IMR-90 (cell line): ENCODE data around the gene HDAC3. TPM values are rescaled to one million over a fixed set of nuclear protein-coding genes. Genes with fewer than 3 reads are reported as not detected.

Experiments used
- ATAC-seq: fragments of 200-7000 bp; cut with Tn5 transposase; 2 replicates; pipeline ENCODE4 v1.9.1; 2020; ENCODE audit warnings: low read depth, mild to moderate bottlenecking, moderate library complexity
- BruUV-seq: library from RNA; stranded (reverse); fragments of 400-500 nt; replicated peaks from 2 replicates; lab custom pipeline; 2021; lab: Mats Ljungman, UMichigan
- CTCF ChIA-PET: fragments of 300-600 bp; formaldehyde crosslinking; extraction: SDS; loops from one replicate; lab custom pipeline; 2021; ENCODE audit warnings: antibody characterized with exemption; lab: Yijun Ruan, JAX
- POLR2A ChIA-PET: fragments of 300-600 bp; sonication (Branson Sonifier 250); formaldehyde crosslinking; loops from one replicate; lab custom pipeline; 2022; ENCODE audit warnings: antibody characterized with exemption; ENCODE audit not compliant: unreplicated experiment; lab: Charles Lee
- DNase-seq: peaks from one replicate; pipeline ENCODE4 v3.0.0; 2013
- H2AFZ ChIP-seq: replicated peaks from 2 replicates; pipeline ENCODE3; 2013; ENCODE audit warnings: low read length, mild to moderate bottlenecking; ENCODE audit not compliant: poor library complexity
- H2AK5ac ChIP-seq: 2 replicates; pipeline ENCODE4 v1.6.1; 2013; ENCODE audit warnings: low read depth, low read length, inconsistent platforms
- H2AK9ac ChIP-seq: replicated peaks from 2 replicates; pipeline ENCODE3; 2013; ENCODE audit warnings: mild to moderate bottlenecking, low read depth, low read length, moderate library complexity; ENCODE audit not compliant: poor library complexity
- H2BK120ac ChIP-seq: 2 replicates; pipeline ENCODE4 v1.6.1; 2013; ENCODE audit warnings: low read depth, low read length, inconsistent platforms
- H2BK15ac ChIP-seq: 3 replicates; pipeline ENCODE4 v1.6.1; 2013; ENCODE audit warnings: low read depth, low read length, inconsistent platforms
- H2BK20ac ChIP-seq: 2 replicates; pipeline ENCODE4 v1.6.1; 2013; ENCODE audit warnings: low read depth, mild to moderate bottlenecking, inconsistent platforms, low read length, moderate library complexity
- H2BK5ac ChIP-seq: 2 replicates; pipeline ENCODE4 v1.6.1; 2013; ENCODE audit warnings: mild to moderate bottlenecking, low read depth, low read length, inconsistent platforms; ENCODE audit not compliant: poor library complexity, severe bottlenecking
- H3K14ac ChIP-seq: replicated peaks from 2 replicates; pipeline ENCODE4 v1.6.1; 2013; ENCODE audit warnings: low read depth, low read length, inconsistent platforms
- H3K18ac ChIP-seq: 2 replicates; pipeline ENCODE4 v1.6.1; 2013; ENCODE audit warnings: low read depth, low read length, control low read depth
- H3K23ac ChIP-seq: 2 replicates; pipeline ENCODE4 v1.6.1; 2013; ENCODE audit warnings: low read depth, low read length, inconsistent platforms
- H3K27ac ChIP-seq: 2 replicates; pipeline ENCODE4 v1.5.1; 2013; ENCODE audit warnings: mild to moderate bottlenecking, control low read depth, low read length; ENCODE audit not compliant: insufficient read depth
- H3K27me3 ChIP-seq: 2 replicates; pipeline ENCODE4 v1.6.1; 2013; ENCODE audit warnings: low read length; ENCODE audit not compliant: control insufficient read depth, insufficient read depth
- H3K36me3 ChIP-seq: 2 replicates; pipeline ENCODE4 v1.6.1; 2013; ENCODE audit warnings: low read length, mixed read lengths; ENCODE audit not compliant: control insufficient read depth, insufficient read depth
- H3K4ac ChIP-seq: 2 replicates; pipeline ENCODE4 v1.6.1; 2013; ENCODE audit warnings: low read depth, low read length, inconsistent platforms
- H3K4me1 ChIP-seq: 2 replicates; pipeline ENCODE4 v1.6.1; 2013; ENCODE audit warnings: low read length, mixed read lengths; ENCODE audit not compliant: control insufficient read depth, insufficient read depth
- H3K4me2 ChIP-seq: 2 replicates; pipeline ENCODE4 v1.6.1; 2013; ENCODE audit warnings: low read depth, mild to moderate bottlenecking, control low read depth, low read length, moderate library complexity
- H3K4me3 ChIP-seq: 2 replicates; pipeline ENCODE4 v1.5.1; 2013; ENCODE audit warnings: low read depth, mild to moderate bottlenecking, control low read depth, low read length, moderate library complexity; ENCODE audit not compliant: insufficient read depth
- H3K56ac ChIP-seq: 2 replicates; pipeline ENCODE4 v1.6.1; 2013; ENCODE audit warnings: low read length, inconsistent platforms; ENCODE audit not compliant: insufficient read depth; ENCODE audit errors: extremely low read depth
- H3K79me1 ChIP-seq, 2 experiments: 2 replicates each; pipeline ENCODE4 v1.6.1; 2013; ENCODE audit warnings: low read length in 2 of 2, inconsistent platforms in 1 of 2, low read depth in 1 of 2
- H3K9ac ChIP-seq: 2 replicates; pipeline ENCODE4 v1.6.1; 2013; ENCODE audit warnings: low read depth, low read length, control low read depth
- H3K9me1 ChIP-seq: 2 replicates; pipeline ENCODE4 v1.6.1; 2013; ENCODE audit warnings: low read length, inconsistent platforms; ENCODE audit not compliant: insufficient read depth
- H3K9me3 ChIP-seq: 2 replicates; pipeline ENCODE4 v1.6.1; 2013; ENCODE audit warnings: low read length; ENCODE audit not compliant: control insufficient read depth, insufficient read depth
- H4K20me1 ChIP-seq: 2 replicates; pipeline ENCODE4 v1.6.1; 2013; ENCODE audit warnings: low read length, inconsistent platforms; ENCODE audit not compliant: insufficient read depth
- H4K5ac ChIP-seq: 2 replicates; pipeline ENCODE4 v1.6.1; 2013; ENCODE audit warnings: mild to moderate bottlenecking, low read depth, low read length, control low read depth
- H4K8ac ChIP-seq, 2 experiments: 2 replicates each; pipeline ENCODE4 v1.6.1; 2013; ENCODE audit warnings: low read depth in 2 of 2, low read length in 2 of 2, control low read depth in 1 of 2, inconsistent platforms in 1 of 2
- H4K91ac ChIP-seq: 2 replicates; pipeline ENCODE4 v1.6.1; 2013; ENCODE audit warnings: low read depth, low read length, inconsistent platforms; ENCODE audit not compliant: insufficient read depth
- BHLHE40 ChIP-seq: fragments of 150-350 bp; IDR thresholded peaks from 2 replicates; pipeline ENCODE4 v1.6.1; 2016; ENCODE audit warnings: mild to moderate bottlenecking, low read depth, low read length
- CEBPB ChIP-seq: IDR thresholded peaks from 2 replicates; pipeline ENCODE4 v1.6.1; 2012; ENCODE audit warnings: low read depth, low read length, improper control_type of control experiment
- CHD1 ChIP-seq: IDR thresholded peaks from 2 replicates; pipeline ENCODE4 v1.6.1; 2012; ENCODE audit warnings: low read depth, low read length, improper control_type of control experiment
- FOS ChIP-seq: fragments of 150-350 bp; IDR thresholded peaks from 2 replicates; pipeline ENCODE4 v1.6.1; 2016; ENCODE audit warnings: low read depth, low read length
- MAFK ChIP-seq: IDR thresholded peaks from 2 replicates; pipeline ENCODE4 v1.6.1; 2012; ENCODE audit warnings: low read depth, low read length, improper control_type of control experiment
- MAZ ChIP-seq: IDR thresholded peaks from 2 replicates; pipeline ENCODE4 v1.6.1; 2012; ENCODE audit warnings: low read depth, mild to moderate bottlenecking, low read length, improper control_type of control experiment, moderate library complexity, borderline replicate concordance
- MXI1 ChIP-seq: IDR thresholded peaks from 2 replicates; pipeline ENCODE4 v1.6.1; 2012; ENCODE audit warnings: low read depth, mild to moderate bottlenecking, low read length, moderate library complexity, borderline replicate concordance
- NFE2L2 ChIP-seq: fragments of 150-350 bp; IDR thresholded peaks from 2 replicates; pipeline ENCODE4 v1.6.1; 2016; ENCODE audit warnings: low read depth, mild to moderate bottlenecking, low read length
- POLR2A ChIP-seq: IDR thresholded peaks from 2 replicates; pipeline ENCODE4 v1.6.1; 2012; ENCODE audit warnings: mild to moderate bottlenecking, low read depth, low read length
- RAD21 ChIP-seq: IDR thresholded peaks from 2 replicates; pipeline ENCODE4 v1.6.1; 2012; ENCODE audit warnings: low read length, improper control_type of control experiment
- RCOR1 ChIP-seq: IDR thresholded peaks from 2 replicates; pipeline ENCODE4 v1.6.1; 2012; ENCODE audit warnings: mild to moderate bottlenecking, low read length, improper control_type of control experiment; ENCODE audit not compliant: insufficient replicate concordance
- RFX5 ChIP-seq: IDR thresholded peaks from 2 replicates; pipeline ENCODE4 v1.8.0; 2012; ENCODE audit warnings: low read depth, mild to moderate bottlenecking, low read length, moderate library complexity
- SMC3 ChIP-seq: fragments of 150-350 bp; IDR thresholded peaks from 2 replicates; pipeline ENCODE4 v1.6.1; 2016; ENCODE audit warnings: low read depth, mild to moderate bottlenecking, antibody characterized with exemption, low read length, moderate library complexity
- WGBS, 2 experiments: methylation state at CpG; one replicate each; pipeline versions ENCODE4 v1.1.5 to v1.1.7; 2013; ENCODE audit warnings: missing lambda C conversion rate in 2 of 2; ENCODE audit not compliant: insufficient read length in 1 of 2; ENCODE audit errors: extremely low coverage in 2 of 2; 5-methylcytosine and 5-hydroxymethylcytosine counted together
- dilution Hi-C: fragments of 300-500 bp; cut with HindIII; formaldehyde crosslinking; loops from one replicate; pipeline ENCODE4 v1.14.3; 2018; ENCODE audit warnings: low sequenced_read_pairs; ENCODE audit not compliant: unreplicated experiment
- in situ Hi-C: fragments of 300-500 bp; cut with MboI; formaldehyde crosslinking; loops from 3 replicates; pipeline ENCODE4 v1.14.3; 2019; ENCODE audit warnings: low sequenced_read_pairs, inconsistent platforms, mixed read lengths
- intact Hi-C: fragments of 100-400 bp; cut with micrococcal nuclease; formaldehyde crosslinking; loops from 2 replicates; pipeline ENCODE4 v1.10.0; 2022
- polyA plus RNA-seq, 3 experiments: library from polyadenylated mRNA; depleted of rRNA; stranded (reverse); fragments of >200 nt; gene quantifications; 2 replicates each; pipeline ENCODE4 v1.2.3, GENCODE V29; 2012; ENCODE audit warnings: low replicate concordance in 1 of 3
- total RNA-seq: library from RNA; depleted of rRNA; stranded (reverse); fragments of >200 nt; gene quantifications from 2 replicates; pipeline ENCODE4 v1.2.3, GENCODE V29; 2012
- TF ChIP-seq, protein P1 (sequence below): fragments of 150-350 bp; IDR thresholded peaks from 2 replicates; pipeline ENCODE4 v1.6.1; 2017; ENCODE audit warnings: mild to moderate bottlenecking, antibody characterized with exemption, low read length, low read depth
- TF ChIP-seq, protein P2 (sequence below): conservative IDR thresholded peaks from 2 replicates; pipeline ENCODE4 v1.5.1; 2012; ENCODE audit warnings: mild to moderate bottlenecking, low read depth, low read length, improper control_type of control experiment
- TF ChIP-seq, protein P3 (sequence below): fragments of 150-350 bp; IDR thresholded peaks from 2 replicates; pipeline ENCODE4 v1.6.1; 2016; ENCODE audit warnings: low read depth, mild to moderate bottlenecking, low read length, moderate library complexity, borderline replicate concordance

HDAC3 gene
- total and polyA plus RNA-seq, 2 of the 4 experiments (the other 2 are of a cell fraction), result 84.2 to 89.7 TPM

DNA sequence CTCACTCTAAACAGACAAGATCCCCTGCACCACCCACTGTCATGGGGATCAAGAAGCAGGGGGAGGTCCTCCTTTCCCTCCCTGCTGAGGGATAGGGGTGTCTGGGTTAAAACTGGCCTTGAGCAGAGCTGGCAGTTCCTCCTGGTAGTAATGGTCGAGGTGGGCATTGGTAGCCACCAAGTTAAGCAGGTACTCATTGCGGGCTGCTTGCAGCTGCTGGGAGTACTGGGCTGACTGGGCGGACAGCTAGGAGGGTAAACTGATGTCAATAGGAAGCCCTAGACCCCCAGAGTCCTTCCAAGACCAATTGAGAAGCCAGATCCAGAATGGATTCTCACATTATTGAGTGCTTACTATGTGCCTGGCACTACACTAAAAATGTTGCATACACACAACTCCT, 11.2 kb upstream of the HDAC3 start:
- DNase-seq (no peak), ATAC-seq (no peak)
- no peak overlapping the region for H3K18ac ChIP-seq
- no peak overlapping the region for H2BK120ac ChIP-seq
- H3K27ac ChIP-seq, result no peak overlapping the region
- H3K36me3 ChIP-seq, result peaks cover 40% of the 10 kb centered on the region
- no peak overlapping the region for H4K5ac ChIP-seq
- H3K4ac ChIP-seq, result no peak overlapping the region
- H3K79me1 ChIP-seq, result peaks cover 10 to 17% of the 10 kb centered on the region in 2 experiments
- no peak overlapping the region for H3K4me2 ChIP-seq
- H3K4me3 ChIP-seq, result no peak overlapping the region
- H3K14ac ChIP-seq, result no peak overlapping the region
- no peak overlapping the region for H3K9ac ChIP-seq
- H3K23ac ChIP-seq, result no peak overlapping the region
- no peak for TF ChIP-seq MXI1
- no peak for TF ChIP-seq BHLHE40
- TF ChIP-seq, protein P1, sequence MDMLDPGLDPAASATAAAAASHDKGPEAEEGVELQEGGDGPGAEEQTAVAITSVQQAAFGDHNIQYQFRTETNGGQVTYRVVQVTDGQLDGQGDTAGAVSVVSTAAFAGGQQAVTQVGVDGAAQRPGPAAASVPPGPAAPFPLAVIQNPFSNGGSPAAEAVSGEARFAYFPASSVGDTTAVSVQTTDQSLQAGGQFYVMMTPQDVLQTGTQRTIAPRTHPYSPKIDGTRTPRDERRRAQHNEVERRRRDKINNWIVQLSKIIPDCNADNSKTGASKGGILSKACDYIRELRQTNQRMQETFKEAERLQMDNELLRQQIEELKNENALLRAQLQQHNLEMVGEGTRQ, result no peak
- TF ChIP-seq, protein P2, sequence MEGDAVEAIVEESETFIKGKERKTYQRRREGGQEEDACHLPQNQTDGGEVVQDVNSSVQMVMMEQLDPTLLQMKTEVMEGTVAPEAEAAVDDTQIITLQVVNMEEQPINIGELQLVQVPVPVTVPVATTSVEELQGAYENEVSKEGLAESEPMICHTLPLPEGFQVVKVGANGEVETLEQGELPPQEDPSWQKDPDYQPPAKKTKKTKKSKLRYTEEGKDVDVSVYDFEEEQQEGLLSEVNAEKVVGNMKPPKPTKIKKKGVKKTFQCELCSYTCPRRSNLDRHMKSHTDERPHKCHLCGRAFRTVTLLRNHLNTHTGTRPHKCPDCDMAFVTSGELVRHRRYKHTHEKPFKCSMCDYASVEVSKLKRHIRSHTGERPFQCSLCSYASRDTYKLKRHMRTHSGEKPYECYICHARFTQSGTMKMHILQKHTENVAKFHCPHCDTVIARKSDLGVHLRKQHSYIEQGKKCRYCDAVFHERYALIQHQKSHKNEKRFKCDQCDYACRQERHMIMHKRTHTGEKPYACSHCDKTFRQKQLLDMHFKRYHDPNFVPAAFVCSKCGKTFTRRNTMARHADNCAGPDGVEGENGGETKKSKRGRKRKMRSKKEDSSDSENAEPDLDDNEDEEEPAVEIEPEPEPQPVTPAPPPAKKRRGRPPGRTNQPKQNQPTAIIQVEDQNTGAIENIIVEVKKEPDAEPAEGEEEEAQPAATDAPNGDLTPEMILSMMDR, result no peak
- no peak for TF ChIP-seq RAD21
- no peak for TF ChIP-seq CHD1
- TF ChIP-seq POLR2A, result no peak
- TF ChIP-seq SMC3, result no peak
- TF ChIP-seq MAZ, result no peak
- no peak for TF ChIP-seq RCOR1
- TF ChIP-seq FOS, result no peak
- no peak for TF ChIP-seq CEBPB
- TF ChIP-seq RFX5, result no peak
- TF ChIP-seq MAFK, result no peak
- TF ChIP-seq, protein P3, sequence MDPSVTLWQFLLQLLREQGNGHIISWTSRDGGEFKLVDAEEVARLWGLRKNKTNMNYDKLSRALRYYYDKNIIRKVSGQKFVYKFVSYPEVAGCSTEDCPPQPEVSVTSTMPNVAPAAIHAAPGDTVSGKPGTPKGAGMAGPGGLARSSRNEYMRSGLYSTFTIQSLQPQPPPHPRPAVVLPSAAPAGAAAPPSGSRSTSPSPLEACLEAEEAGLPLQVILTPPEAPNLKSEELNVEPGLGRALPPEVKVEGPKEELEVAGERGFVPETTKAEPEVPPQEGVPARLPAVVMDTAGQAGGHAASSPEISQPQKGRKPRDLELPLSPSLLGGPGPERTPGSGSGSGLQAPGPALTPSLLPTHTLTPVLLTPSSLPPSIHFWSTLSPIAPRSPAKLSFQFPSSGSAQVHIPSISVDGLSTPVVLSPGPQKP, result no peak
- TF ChIP-seq NFE2L2, result no peak
- no peak overlapping the region for H2BK15ac ChIP-seq
- H3K4me1 ChIP-seq, result peaks cover 5% of the 10 kb centered on the region; the same call in 1 of the 2 replicates
- no peak overlapping the region for H4K91ac ChIP-seq
- H3K27me3 ChIP-seq, result no peaks in the 10 kb centered on the region
- H2AK9ac ChIP-seq, result no peak overlapping the region
- ChIA-PET CTCF (no interaction called here), POLR2A (no interaction called here)
- dilution Hi-C loops, result no loop called here
- no TSS peak for BruUV-seq
- peaks cover 3% of the 10 kb centered on the region; the same call in 1 of the 2 replicates for H4K20me1 ChIP-seq
- in situ Hi-C loops, result no loop called here
- intact Hi-C loops, result no loop called here
- H2AK5ac ChIP-seq, result no peak overlapping the region
- no peak overlapping the region for H2BK5ac ChIP-seq
- no CpG with 5 or more reads among the region's 3 CpGs for WGBS, 2 experiments
- H3K9me3 ChIP-seq, result no peaks in the 10 kb centered on the region
- H2AFZ ChIP-seq, result no peak overlapping the region
- no peak overlapping the region for H2BK20ac ChIP-seq
- H4K8ac ChIP-seq, result no peak overlapping the region
- H3K9me1 ChIP-seq, result no peaks in the 10 kb centered on the region; the same call in 1 of the 2 replicates
- H3K56ac ChIP-seq, result no peak overlapping the region
